Upper lobe of right lung (tissue), 1 donor: ENCODE results near the gene PRKCA. TPM values are rescaled to one million over a fixed set of nuclear protein-coding genes. Genes with fewer than 3 reads are reported as not detected.

ENCODE experiments used
- ATAC-seq: fragments of 200-7000 bp; cut with Tn5 transposase; one replicate; pipeline ENCODE4 v1.9.1; 2020; ENCODE audit warnings: mild to moderate bottlenecking, moderate library complexity
- DNase-seq: peaks from one replicate; pipeline ENCODE4 v3.0.0-alpha.2; 2020
- H3K27ac ChIP-seq: fragments of 200-600 bp; one replicate; pipeline ENCODE4 v1.8.0; 2022
- H3K27me3 ChIP-seq: fragments of 200-600 bp; one replicate; pipeline ENCODE4 v1.8.0; 2022; ENCODE audit warnings: mild to moderate bottlenecking
- H3K36me3 ChIP-seq: fragments of 200-600 bp; one replicate; pipeline ENCODE4 v1.8.0; 2022
- H3K4me1 ChIP-seq: fragments of 200-600 bp; one replicate; pipeline ENCODE4 v1.8.0; 2022
- H3K4me3 ChIP-seq: fragments of 200-600 bp; one replicate; pipeline ENCODE4 v1.8.0; 2022; ENCODE audit warnings: mild to moderate bottlenecking
- H3K9me3 ChIP-seq: fragments of 200-600 bp; one replicate; pipeline ENCODE4 v1.8.0; 2022
- intact Hi-C: fragments of 100-400 bp; cut with DNase I; formaldehyde crosslinking; loops from one replicate; pipeline ENCODE4 v1.11.0; 2022
- total RNA-seq: library from RNA; stranded (reverse); fragmentation: NEBNext Ultra II Directional; extraction: Animal tissue kit (Norgen Biotek cat#: 25700); gene quantifications from one replicate; pipeline ENCODE4 v1.2.1, GENCODE V29; 2021
- TF ChIP-seq, protein P1 (sequence below): fragments of 200-600 bp; IDR thresholded peaks from one replicate; pipeline ENCODE4 v1.8.0; 2022; ENCODE audit warnings: antibody characterized with exemption
- donor health status: DM: no; HTN: yes; CAD: no; lungs with severe emphysema.

PRKCA gene
- total RNA-seq, 1 donor from 2014 or later, result 43.4 TPM

DNA sequence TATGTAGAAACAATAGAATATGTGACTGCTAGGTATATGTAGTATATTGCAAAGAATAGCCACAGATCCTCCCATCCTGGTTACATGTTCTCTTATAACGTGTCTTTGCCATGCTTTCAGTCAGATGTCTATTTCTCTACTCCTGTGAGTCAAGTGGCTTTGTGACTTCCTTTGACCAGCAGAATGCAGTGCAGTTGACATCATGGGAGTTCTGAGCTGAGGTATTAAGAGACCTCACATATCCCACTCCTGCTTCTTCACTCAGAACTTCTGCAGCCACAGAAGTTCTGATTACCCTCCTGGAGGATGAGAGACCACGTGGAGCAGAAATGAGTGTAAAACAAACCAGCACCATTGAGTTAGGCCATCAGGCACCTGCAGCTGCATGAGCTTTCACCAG is 222.5 kb downstream of the PRKCA start:
- no peak for ATAC-seq
- Histone ChIP-seq H3K36me3 (no peaks in the 10 kb centered on the region), H3K4me3 (no peak overlapping the region), H3K27ac (no peak overlapping the region), H3K4me1 (no peaks in the 10 kb centered on the region), H3K9me3 (no peaks in the 10 kb centered on the region), H3K27me3 (no peaks in the 10 kb centered on the region)
- TF ChIP-seq, protein P1, sequence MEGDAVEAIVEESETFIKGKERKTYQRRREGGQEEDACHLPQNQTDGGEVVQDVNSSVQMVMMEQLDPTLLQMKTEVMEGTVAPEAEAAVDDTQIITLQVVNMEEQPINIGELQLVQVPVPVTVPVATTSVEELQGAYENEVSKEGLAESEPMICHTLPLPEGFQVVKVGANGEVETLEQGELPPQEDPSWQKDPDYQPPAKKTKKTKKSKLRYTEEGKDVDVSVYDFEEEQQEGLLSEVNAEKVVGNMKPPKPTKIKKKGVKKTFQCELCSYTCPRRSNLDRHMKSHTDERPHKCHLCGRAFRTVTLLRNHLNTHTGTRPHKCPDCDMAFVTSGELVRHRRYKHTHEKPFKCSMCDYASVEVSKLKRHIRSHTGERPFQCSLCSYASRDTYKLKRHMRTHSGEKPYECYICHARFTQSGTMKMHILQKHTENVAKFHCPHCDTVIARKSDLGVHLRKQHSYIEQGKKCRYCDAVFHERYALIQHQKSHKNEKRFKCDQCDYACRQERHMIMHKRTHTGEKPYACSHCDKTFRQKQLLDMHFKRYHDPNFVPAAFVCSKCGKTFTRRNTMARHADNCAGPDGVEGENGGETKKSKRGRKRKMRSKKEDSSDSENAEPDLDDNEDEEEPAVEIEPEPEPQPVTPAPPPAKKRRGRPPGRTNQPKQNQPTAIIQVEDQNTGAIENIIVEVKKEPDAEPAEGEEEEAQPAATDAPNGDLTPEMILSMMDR, result no peak
- intact Hi-C loops, result no loop called here
- DNase-seq, result no peak

DNA sequence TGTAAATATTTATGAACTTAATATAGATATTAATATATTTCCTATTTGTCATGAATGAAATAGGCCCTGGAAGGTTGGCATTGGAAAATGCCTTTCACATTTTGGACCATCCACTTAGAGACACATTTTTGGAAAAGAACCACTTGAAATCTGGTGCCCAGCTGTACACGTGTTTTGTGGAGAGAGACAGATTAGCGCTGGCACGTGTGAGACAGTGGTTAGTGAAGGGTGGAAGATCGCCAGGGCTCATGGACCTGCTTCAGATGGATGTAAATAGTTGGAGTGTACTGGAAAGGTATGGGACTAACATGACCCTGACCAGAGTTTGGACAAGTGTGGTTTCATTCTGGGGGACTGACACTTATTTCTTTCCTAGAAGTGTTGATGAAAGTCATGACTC is 222.9 kb downstream of the PRKCA start:
- Histone ChIP-seq H3K27me3 (no peaks in the 10 kb centered on the region), H3K36me3 (no peaks in the 10 kb centered on the region), H3K9me3 (no peaks in the 10 kb centered on the region), H3K4me3 (no peak overlapping the region), H3K4me1 (no peaks in the 10 kb centered on the region), H3K27ac (no peak overlapping the region)
- intact Hi-C loops, result no loop called here
- DNase-seq (no peak), ATAC-seq (no peak)
- TF ChIP-seq, protein P1, result no peak

DNA sequence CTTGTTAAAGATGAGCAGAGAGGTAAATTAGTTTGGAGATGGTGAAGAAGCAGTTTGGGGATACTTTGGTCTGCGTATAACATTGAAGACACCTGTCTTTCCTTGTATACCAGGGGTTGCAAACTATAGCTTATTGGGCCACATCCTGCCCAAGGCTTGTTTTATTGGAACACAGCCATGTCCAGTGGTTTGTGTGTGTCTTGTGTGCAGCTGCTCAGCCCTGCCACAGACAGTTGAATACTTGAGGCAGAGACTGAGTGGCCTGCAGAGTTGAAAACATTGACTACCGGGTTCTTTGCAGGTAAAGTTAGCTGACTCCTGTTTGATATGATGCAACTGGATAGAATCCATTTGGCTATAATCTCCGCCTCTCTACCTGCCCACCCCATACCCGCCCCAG is 224.4 kb downstream of the PRKCA start:
- intact Hi-C loops, result no loop called here

DNA sequence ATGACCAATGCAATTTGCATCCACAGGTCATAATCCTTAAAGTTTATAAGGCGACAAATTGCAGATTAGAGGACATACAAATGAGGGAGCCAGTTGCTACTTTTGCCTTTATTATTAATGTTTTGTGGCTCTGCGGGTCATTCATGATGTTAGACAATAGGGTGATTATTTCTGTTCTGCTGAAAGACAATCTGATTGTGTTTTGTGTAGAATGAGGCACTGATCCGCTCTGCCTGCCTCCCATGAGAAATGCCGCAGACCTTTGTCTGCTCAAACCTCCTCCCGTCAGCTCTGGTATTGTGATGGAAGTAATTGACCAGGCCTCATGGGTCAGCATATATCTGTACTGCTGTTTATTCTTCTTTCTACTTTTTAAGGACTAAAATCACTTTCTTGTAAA is 224.9 kb downstream of the PRKCA start:
- Histone ChIP-seq H3K4me3 (no peak overlapping the region), H3K27me3 (no peaks in the 10 kb centered on the region), H3K27ac (no peak overlapping the region), H3K9me3 (no peaks in the 10 kb centered on the region), H3K4me1 (no peaks in the 10 kb centered on the region), H3K36me3 (no peaks in the 10 kb centered on the region)
- DNase-seq (no peak), ATAC-seq (no peak)
- TF ChIP-seq, protein P1, result no peak
- intact Hi-C loops, result no loop called here

More for the DNA sequence above, 224.4 kb downstream of the PRKCA start:
- Histone ChIP-seq H3K9me3 (no peaks in the 10 kb centered on the region), H3K4me3 (no peak overlapping the region), H3K4me1 (no peaks in the 10 kb centered on the region), H3K36me3 (no peaks in the 10 kb centered on the region), H3K27ac (no peak overlapping the region), H3K27me3 (no peaks in the 10 kb centered on the region)
- TF ChIP-seq, protein P1, result no peak
- no peak for DNase-seq
- ATAC-seq, result no peak

DNA sequence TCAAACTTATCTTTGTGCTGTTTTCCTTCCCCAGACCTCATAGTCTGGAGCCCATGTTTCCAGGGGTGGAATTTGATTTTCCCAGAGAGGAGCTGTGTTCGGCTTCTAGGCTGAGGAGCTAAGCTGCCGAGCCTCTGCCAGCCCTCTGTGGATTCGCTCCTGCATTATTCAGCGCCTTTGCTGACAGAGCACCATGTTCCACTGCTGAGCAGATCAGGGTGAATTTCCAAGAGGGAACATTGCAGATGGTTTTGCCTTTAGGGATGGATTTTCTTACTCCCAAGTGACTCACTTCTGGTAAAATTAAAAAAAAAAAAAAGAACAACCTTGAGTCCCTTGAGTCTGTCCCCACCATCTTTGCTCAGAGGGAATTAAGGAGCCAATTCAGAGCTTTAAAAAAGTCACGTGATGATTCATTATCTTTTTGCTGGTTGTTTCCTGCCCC is 229.5 kb downstream of the PRKCA start:
- intact Hi-C loops, result no loop called here
- DNase-seq (no peak), ATAC-seq (no peak)
- H3K9me3 ChIP-seq, result no peaks in the 10 kb centered on the region
- H3K4me3 ChIP-seq, result no peak overlapping the region
- H3K27me3 ChIP-seq, result no peaks in the 10 kb centered on the region
- no peak overlapping the region for H3K27ac ChIP-seq
- H3K4me1 ChIP-seq, result no peaks in the 10 kb centered on the region
- TF ChIP-seq, protein P1, result no peak
- no peaks in the 10 kb centered on the region for H3K36me3 ChIP-seq

DNA sequence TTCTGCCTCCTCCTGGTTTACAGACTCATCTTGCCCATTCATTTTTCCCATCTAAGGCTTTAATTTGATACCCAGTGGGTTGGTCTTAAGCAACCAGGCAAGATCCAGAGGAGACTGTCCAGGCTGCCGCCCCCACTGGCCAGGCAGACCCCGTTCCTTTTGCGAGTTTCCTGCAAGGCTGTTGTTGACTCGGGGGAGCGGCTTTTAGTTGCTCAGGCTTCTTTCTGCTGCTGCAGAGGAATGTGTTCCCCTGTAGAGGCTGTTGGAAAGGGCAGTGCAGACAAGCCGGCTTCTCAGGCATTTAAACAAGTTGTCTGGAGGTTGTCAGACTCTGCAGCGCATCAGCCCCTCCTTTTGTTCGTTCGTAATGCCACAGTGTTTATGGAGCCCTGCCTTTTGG is 231.2 kb downstream of the PRKCA start:
- H3K27me3 ChIP-seq, result no peaks in the 10 kb centered on the region
- ATAC-seq (no peak), DNase-seq (no peak)
- H3K36me3 ChIP-seq, result no peaks in the 10 kb centered on the region
- no peaks in the 10 kb centered on the region for H3K4me1 ChIP-seq
- intact Hi-C loops, result no loop called here
- H3K9me3 ChIP-seq, result no peaks in the 10 kb centered on the region
- no peak overlapping the region for H3K4me3 ChIP-seq
- H3K27ac ChIP-seq, result no peak overlapping the region
- TF ChIP-seq, protein P1, result no peak
